NCI-H1417 (cell line): ENCODE measurements around the gene TMED9.
A peak's percentile ranks its signal among the peaks of the same experiment; 100 is the strongest.

Source experiments
- DNase-seq, 3 experiments: peaks; one replicate each; lab custom pipeline; 2025; lab: John Stamatoyannopoulos, UW

The TMED9 gene

DNA sequence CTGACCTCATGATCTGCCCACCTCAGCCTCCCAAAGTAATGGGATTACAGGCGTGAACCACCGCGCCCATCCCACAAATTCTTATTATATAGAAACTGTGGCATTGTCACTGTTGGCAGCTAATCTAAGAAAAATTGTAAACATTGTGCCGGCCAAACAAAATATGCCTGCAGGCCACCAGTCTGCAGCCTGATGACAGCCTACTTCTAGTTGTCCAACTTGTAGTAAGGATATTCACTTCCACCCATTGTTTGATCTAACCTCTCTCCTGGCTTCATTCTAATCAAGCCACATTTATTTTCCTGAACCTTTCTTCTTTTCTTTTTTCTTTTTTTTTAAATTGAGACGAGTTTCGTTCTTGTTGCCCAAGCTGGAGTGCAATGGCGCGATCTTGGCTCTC, 13.7 kb upstream of the TMED9 start:
- DNase-seq, result no peak

DNA sequence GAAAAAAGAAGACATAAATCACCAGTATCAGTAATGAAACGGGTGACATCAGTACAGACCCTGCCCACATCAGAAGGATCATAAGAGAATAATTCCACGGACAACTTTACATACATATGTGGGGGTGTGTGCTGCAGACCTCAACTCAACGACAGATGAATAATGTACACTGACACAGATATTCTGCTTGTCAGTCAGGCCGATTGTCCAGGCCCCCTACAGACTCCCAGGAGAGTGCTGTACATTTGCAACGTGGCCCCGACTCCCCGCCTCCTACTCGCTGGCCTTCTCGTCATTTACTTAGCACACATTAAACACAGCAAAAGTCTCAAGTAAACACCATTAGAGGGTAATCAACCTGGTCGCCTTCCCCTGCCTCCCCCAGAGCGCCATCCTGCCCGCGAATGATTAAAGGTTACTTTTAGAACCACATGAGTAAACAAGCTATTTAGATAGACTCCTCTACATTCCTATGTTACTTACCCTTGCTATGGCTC, 3.5 kb upstream of the TMED9 start:
- peak in 2 of 3 experiments; percentile 53 to 77 for DNase-seq

DNA sequence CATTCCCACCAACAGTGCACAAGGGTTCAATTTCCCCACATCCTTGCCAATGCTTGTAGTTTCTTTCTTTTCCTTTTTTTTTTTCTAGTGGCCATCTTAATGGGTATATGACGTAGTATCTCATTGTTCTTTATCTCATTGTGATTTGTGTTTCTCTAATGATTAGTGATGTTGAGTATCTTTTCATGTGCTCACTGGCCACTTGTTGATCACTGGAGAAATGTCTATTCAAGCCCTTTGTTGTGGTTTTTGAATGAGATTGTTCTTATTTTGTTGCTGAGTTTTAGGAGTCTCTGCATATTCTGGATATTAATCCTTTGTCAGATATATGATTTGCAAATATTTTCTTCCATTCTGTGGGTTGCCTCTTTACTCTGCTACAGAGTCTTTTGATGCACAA, 1.6 kb upstream of the TMED9 start:
- no peak for DNase-seq

DNA sequence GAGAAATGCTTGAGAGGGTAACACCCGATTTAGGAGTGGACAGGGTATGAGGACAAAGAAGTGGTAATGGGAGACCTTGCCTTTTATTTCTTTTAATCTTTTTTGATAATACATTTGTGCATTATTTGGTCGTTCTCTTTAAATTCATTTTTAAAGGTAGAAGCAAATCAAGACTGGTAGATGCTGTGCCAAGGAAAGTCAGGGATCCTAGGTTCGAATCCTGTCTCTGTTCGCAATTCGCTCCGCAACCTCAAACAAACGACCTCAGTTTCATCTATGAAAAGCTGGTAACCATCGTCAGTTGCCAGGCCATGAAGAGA, 353 bp upstream of the TMED9 start:
- no peak for DNase-seq

DNA sequence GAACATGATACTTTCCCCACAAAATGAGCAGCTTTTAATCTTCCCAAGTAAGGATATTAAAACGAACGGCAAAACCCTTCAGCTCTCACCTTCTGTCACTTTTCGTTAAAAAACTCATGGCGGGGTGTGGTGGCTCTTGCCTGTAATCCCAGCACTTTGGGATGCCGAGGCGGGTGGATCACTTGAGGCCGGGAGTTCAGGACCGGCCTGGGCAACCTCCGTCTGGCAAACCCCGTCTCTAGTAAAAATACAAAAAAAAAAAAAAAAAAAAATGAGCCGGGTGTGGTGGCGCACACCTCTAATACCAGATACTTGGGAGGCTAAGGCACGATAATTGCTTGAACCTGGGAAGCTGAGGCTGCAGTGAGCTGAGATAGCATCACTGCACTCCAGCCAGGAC, 902 bp downstream of the TMED9 start:
- DNase-seq, result no peak

DNA sequence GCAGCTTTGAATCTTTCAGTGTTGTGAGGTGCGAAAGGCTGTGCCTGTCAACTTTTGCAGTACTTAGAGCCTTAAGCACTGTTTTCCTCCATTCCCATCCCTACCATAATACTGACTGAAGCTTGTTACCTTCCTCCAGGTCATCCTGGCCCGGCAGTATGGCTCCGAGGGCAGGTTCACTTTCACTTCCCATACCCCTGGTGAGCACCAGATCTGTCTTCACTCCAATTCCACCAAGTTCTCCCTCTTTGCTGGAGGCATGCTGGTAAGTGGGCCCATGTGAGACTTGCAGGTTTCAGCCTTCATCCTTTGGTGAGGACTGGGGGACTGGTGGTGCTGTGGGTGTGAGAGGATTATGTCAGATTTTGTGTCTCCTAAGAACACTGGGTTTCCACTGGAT, 1.5 kb downstream of the TMED9 start:
- DNase-seq, result no peak

DNA sequence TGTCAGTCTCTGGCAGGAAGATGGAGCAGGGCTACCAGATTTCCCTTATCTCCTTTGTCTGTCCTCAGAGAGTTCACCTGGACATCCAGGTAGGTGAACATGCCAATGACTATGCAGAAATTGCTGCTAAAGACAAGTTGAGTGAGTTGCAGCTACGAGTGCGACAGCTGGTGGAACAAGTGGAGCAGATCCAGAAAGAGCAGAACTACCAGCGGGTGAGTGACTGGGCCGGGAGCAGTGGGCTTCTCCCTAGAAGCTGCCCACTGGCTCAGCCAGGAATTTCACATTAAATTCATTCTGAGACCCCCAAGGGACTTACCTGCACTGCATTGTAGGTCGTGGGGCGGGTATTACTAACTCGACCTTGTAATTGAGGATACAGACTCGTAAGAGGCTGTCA, 2.1 kb downstream of the TMED9 start:
- DNase-seq, result no peak

DNA sequence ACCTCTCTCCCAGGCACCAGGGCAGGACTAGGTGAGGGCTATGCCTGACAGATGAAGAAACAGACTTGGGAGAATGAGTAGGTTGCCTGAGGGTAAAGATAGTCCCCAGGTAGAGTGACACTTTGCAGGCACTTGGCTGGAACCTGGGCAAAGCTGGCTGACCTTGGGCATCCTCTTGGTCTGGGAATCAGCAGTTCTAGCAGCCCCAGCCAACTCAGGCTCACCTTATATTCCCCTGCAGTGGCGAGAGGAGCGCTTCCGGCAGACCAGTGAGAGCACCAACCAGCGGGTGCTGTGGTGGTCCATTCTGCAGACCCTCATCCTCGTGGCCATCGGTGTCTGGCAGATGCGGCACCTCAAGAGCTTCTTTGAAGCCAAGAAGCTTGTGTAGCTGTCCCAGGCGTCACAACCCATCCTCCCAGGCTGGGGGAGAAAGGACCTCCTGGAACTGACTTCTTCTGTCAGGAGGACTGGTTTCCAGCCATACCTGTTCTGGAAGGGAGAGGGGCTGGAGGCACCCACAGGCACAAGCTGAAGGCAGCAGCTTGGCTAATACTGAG, 3.1 kb downstream of the TMED9 start:
- no peak for DNase-seq

DNA sequence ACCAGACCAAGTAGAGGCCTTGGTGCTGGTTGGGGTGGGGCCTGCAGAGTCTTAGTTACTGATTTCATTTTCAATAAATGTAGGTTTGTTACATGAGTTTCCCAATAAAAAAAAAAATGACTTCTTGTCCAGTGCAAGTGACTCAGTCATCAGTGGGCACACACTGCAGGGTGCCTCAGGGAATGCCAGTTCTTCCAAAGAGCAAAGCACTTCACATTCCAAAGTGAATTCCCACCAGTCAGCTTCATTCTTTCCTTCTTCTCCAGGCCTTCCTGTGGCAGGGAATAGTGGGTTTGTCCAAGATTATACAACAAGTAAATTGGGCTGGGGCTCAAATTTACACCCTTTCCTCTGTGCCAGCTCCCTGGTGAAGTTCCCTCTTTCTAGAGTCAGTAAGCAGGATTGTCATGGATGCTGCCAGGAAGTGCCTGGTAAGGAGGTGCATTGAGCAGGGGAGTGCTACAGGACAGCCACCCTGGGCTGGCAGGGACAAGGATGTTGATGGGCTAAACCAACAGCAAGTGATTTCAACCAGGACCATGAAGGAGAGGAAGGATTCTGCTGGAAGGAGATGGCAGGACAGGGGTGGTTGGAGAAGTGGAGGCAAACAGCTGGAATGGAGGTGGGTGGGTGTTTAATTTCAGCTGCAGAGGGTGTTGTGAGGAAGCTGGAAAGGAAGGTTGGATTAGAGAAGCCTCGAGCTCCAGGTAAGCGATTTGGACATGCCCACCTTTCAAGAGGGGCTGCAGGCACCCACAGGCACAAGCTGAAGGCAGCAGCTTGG, 4.2 kb downstream of the TMED9 start:
- no peak for DNase-seq

DNA sequence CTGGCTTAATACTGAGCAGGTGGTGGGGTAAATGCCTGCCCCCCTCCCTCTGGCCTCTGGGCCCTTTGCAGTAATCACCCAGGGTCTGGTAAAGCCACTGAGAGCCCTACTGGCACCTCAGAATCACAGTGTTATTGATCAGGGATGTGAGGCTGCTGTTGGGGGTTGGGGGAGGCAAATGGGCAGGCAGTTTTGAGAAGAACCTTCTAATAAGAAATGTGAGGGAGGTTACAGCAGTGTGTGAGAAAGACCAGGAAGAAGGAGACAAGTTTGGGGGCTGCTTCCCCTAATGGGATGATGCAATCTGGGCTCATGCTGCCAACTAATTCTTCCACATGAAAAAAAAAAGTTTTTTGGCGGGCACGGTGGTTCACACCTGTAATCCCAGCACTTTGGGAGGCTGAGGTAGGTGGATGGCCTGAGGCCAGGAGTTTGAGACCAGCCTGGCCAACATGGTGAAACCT, 4.8 kb downstream of the TMED9 start:
- DNase-seq, result no peak

DNA sequence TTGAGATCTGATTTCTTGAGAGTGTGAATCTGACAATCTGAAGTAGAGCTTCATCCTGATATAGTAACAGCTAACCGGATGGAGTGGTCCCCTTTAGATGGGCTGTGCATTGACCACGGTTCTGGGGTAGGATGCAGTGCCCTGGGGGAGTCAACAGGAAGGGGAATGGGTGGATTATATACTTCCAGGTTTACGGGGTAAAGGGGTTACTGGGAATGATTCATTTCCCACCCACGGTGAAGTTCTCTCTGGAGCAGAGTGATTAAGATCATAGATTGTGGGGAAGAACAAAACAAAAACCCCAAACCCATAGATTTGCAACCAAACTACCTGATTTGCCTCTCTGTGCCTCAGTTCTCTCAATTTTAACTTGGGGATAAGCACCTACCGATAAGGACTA, 6.5 kb downstream of the TMED9 start:
- DNase-seq, result no peak

DNA sequence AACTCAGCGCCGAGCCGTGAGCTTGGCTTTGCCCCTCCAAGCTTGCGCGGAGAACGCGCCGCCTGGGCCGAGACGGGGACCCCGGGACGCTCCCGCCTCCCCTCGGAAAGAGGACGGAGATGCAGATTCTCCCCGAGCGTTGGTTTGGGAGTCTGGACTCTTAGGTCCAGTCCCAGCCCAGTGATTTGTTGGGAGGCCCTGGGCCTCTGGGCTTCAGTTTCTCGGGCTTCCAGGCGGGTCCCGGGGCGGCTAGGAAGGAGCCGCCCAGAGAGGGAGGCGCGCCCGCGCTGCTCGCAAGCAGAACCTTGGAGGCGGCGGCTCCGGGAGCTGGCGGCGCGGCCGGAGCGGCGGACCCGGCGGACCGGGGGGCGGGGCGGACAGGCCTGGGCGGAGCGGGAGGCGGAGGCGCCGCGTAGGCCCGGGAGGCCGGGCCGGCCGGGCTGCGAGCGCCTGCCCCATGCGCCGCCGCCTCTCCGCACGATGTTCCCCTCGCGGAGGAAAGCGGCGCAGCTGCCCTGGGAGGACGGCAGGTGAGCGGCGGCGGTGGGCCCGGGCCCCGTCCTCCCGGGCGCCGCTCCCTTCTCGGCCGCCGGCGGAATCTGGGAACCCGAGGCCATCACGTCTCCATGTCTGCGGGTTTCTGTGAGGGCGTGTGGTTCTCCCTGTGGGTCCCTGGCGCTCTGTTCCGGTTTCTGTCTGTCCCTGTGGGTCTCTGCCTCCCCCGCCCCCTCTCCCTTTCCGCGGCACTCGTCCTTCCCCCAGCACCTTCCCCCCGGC, 7.9 kb downstream of the TMED9 start, which contains the start of gene B4GALT7:
Gene B4GALT7 (plus strand): TSS at position 402 of the 777 bp plus-strand sequence. CDS start 79 bp downstream, at position 481.
- peak; percentile 72 to 84 (median 74) for DNase-seq

DNA sequence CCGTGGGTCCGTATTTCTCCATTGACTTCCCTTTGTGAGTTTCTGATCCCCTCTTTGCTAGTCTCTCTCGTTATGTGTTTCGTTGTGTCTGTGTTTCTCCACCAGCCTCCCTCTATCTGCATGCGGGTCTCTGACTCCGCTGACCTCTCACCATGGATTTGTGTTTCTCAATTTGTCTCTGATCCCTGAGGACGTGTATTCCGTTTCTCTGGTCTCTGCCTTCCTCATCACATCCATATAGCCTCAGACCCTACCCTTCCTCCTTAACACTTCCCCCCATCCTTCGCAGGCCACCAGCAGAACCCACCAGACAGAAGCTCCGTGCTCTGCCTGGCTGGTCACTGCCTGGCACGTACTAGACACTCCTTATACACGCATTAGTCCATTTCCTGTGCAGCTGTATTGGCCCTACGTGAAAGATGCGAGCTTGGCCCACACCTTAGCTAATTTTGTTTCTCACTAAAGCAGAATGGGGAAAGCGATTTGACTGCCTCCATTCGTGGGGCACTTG, 8.6 kb downstream of the TMED9 start:
- DNase-seq, result peak in 1 of 3 experiments; percentile 52

DNA sequence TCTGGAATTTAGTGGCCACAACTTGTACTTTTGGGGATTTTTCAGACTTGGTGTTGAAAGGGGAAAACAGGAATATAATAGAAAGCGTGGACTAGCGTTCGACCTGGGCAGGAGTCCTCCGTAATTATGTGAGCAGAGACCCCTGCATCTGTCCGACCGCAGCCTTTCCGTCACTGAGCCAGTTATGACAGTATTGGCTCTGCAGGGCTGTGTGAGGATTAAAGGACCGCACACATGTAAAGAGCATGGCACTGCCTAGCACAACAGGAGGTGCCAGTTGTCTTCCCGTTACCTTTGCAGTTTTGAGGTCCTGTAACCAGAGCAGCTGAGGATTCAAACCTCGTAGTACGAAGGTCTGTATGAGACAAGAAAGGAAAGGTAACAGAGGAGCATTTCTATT, 9.1 kb downstream of the TMED9 start:
- no peak for DNase-seq

DNA sequence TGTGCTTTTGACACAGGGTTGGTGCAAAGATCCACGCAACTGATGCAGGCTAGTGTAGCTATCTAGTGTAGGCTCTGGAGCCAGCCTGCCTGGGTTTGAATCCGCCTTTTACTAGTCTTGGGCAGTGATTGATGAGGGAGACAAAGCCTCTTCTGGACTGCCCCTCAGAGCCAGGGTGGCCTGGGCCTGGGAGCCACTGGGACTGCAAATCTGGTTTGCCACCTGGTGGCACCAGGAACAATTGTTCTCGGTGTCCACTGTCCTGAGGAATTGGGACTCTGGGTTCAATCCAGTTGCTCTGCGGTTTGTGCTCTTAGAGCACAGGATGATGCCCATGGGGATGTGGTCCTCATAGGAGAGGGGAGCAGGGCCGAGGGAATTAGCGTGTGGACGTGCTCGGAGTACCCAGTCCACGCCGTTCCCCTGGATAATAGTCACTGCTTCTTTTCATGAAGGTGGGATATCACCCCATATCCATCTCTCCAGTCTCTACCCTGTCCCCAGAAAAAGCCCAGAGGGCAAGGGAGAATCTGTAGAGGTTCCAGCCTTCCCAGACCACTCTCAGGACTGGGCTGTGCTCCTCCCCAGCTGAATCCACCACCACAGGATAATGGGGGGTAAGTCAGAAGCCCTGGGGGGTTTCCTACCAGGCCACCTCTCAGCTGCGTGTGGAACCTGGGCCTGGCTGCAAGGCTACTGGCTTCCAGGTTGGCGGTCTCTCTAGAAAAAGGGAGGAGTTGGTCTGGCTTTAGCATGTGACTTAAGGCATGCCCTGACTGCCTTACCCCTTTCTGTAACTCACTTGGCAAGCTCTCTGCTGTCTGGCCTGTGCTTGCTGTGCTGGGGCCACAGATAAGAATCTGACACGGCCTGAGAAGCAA, 9.8 kb downstream of the TMED9 start:
- no peak for DNase-seq

DNA sequence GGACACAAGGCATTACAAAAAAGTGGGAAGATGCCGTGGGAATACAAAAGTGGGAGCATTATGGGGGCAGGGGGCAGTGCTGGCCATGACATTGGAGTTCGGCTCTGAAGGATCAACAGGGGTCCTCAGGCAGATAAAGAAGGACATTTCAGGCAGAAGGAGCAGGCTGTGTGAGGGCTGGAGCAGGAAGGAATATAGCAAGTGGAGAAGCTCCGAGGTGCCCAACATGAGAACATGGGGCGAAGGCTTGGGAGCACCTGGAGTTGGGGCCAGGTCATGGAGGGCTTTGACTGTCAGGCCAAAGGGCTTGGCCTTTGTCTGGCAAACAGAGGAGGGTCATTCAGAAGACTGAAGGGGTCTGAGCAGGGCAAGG, 10.4 kb downstream of the TMED9 start:
- DNase-seq, result no peak

DNA sequence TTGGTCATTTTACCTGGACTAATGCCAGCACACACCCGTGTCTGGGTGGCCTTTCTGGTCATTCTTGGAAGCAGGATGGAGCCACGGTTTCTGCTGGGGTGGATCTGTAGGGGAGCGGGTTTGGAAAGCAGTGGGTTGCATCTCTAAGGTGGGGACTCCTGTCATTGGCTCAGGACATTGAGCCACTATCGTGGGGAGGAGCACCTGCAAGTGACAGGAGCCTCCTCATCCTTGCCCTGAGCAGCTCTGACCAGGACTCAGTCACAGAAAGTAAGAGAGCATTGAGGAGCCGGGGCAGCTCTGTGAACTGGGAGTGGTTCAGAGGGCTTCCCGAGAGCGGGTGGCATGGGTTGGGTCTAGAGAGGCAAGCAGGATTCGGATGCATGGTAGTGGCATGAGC, 11.6 kb downstream of the TMED9 start:
- no peak for DNase-seq

DNA sequence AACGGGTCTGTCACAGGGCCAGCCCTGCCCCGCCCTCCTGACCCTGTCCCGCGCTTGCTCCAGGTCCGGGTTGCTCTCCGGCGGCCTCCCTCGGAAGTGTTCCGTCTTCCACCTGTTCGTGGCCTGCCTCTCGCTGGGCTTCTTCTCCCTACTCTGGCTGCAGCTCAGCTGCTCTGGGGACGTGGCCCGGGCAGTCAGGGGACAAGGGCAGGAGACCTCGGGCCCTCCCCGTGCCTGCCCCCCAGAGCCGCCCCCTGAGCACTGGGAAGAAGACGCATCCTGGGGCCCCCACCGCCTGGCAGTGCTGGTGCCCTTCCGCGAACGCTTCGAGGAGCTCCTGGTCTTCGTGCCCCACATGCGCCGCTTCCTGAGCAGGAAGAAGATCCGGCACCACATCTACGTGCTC, 12.1 kb downstream of the TMED9 start:
- DNase-seq, result no peak

DNA sequence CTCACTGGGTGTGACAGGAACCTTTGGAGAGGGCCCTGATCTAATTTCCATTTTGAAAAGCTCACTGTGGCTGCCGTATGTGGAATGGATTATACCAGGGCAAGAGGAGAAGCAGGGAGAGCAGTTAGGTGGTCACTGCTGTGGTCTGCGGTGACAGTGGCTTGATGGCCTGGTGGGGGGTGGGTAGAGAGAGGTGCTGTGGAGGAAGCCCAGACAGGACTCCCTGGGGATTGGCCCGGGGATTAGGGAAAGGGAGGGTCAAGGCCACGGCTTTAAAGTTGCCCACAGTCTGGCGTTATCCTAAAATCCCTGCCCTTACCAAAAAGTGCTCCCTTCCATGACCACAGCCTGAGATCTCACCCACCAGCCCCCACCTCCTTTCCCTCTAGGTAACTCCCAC, 12.7 kb downstream of the TMED9 start:
- DNase-seq, result no peak

DNA sequence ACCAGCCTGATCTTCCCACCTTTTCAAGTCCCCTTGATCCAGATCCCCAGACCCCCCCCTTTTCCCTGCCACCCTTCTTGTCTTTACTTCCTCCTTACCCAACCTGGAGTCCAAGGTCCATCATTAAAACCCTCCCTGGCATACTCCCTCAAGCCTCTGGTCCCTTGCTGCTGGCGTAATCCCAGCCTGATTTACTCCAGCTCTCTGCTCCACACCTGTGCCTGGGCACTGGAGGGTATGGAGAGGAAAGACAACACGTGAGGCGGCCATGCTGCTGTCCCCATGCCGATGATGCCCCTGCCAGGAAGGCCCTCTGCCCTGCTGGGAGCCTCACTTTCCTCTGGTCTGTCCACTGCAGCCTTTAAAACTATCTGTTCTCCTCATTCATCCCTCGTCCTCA, 13.1 kb downstream of the TMED9 start:
- DNase-seq, result no peak

DNA sequence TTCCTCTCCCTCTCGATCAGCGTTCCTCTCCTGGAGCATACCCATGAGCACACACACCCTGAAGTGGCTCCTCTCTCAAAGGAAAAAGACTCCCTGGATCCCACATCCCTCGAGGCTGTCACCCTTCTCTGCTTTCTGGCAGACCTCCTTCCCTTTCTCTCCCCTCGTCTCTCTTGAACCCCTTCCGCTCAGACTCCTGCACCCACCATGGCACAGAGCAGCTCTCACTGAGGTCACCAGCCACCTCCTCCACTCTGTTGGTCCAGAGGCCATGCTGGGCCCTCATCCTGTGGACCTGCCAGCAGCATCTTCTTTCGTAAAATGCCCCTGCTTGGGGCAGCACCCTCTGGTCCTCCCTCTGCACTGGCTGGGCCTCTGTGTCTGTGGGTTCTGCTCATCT, 13.7 kb downstream of the TMED9 start:
- DNase-seq, result no peak
